Measurements from ENCODE around the gene GFRA3. TPM values are rescaled to one million over a fixed set of nuclear protein-coding genes. Genes with fewer than 3 reads are reported as not detected.

Gene GFRA3
- total RNA-seq, 1 experiment from 2014 or later, result not detected

GRCh38 chr5:138275379-138275782 lies 960 bp upstream of the GFRA3 start:
- no peak overlapping the region for H3K4me3 Mint-ChIP-seq (ENCODE audit: unreplicated experiment)
- ChIA-PET POLR2A (no interaction called here), CTCF (interaction anchor here (1.1 to 1.4 kb wide), 2 partner anchors 47 to 53 kb away, joined by 4 to 5 read pairs; no protein-coding TSS in a partner anchor)
- TF ChIP-seq CTCF (IDR thresholded peaks at IDR 0.05; ENCODE audit: unreplicated experiment), result no peak
- H3K27ac Mint-ChIP-seq (ENCODE audit: low read depth, unreplicated experiment), result no peak overlapping the region
- DNase-seq (ENCODE audit: unreplicated experiment), result no peak
- no peaks in the 10 kb centered on the region for H3K36me3 Mint-ChIP-seq (ENCODE audit: insufficient read depth, unreplicated experiment)
- H3K4me1 Mint-ChIP-seq (ENCODE audit: insufficient read depth, unreplicated experiment), result no peaks in the 10 kb centered on the region
- intact Hi-C loops (cut with micrococcal nuclease), result no loop called here
- H3K9me3 Mint-ChIP-seq (ENCODE audit: unreplicated experiment), result no peaks in the 10 kb centered on the region
- no peaks in the 10 kb centered on the region for H3K27me3 Mint-ChIP-seq (ENCODE audit: insufficient read depth, unreplicated experiment)
- no TSS peak for BruUV-seq (replicated peaks)

- ChIA-PET CTCF (no interaction called here), POLR2A (no interaction called here)
- H3K4me1 Mint-ChIP-seq (ENCODE audit: insufficient read depth, unreplicated experiment), result no peaks in the 10 kb centered on the region
- H3K9me3 Mint-ChIP-seq (ENCODE audit: unreplicated experiment), result no peaks in the 10 kb centered on the region
- intact Hi-C loops (cut with micrococcal nuclease), result no loop called here
- H3K36me3 Mint-ChIP-seq (ENCODE audit: insufficient read depth, unreplicated experiment), result no peaks in the 10 kb centered on the region
- DNase-seq (ENCODE audit: unreplicated experiment), result no peak
- no peak overlapping the region for H3K27ac Mint-ChIP-seq (ENCODE audit: low read depth, unreplicated experiment)
- BruUV-seq (replicated peaks), result no TSS peak
- H3K4me3 Mint-ChIP-seq (ENCODE audit: unreplicated experiment), result no peak overlapping the region
- no peaks in the 10 kb centered on the region for H3K27me3 Mint-ChIP-seq (ENCODE audit: insufficient read depth, unreplicated experiment)
- no peak for TF ChIP-seq CTCF (IDR thresholded peaks at IDR 0.05; ENCODE audit: unreplicated experiment)
Measured at GRCh38 chr5:138273834-138274188, 610 bp downstream of the GFRA3 start.

- H3K4me1 Mint-ChIP-seq (ENCODE audit: insufficient read depth, unreplicated experiment), result no peaks in the 10 kb centered on the region
- H3K27me3 Mint-ChIP-seq (ENCODE audit: insufficient read depth, unreplicated experiment), result no peaks in the 10 kb centered on the region
- DNase-seq (ENCODE audit: unreplicated experiment), result no peak
- H3K27ac Mint-ChIP-seq (ENCODE audit: low read depth, unreplicated experiment), result no peak overlapping the region
- intact Hi-C loops (cut with micrococcal nuclease), result no loop called here
- no peaks in the 10 kb centered on the region for H3K9me3 Mint-ChIP-seq (ENCODE audit: unreplicated experiment)
- no TSS peak for BruUV-seq (replicated peaks)
- ChIA-PET POLR2A (no interaction called here), CTCF (interaction anchor here (0.7 kb wide), 1 partner anchor 10 kb away, joined by 3 read pairs; no protein-coding TSS in a partner anchor)
- no peak for TF ChIP-seq CTCF (IDR thresholded peaks at IDR 0.05; ENCODE audit: unreplicated experiment)
- no peaks in the 10 kb centered on the region for H3K36me3 Mint-ChIP-seq (ENCODE audit: insufficient read depth, unreplicated experiment)
- no peak overlapping the region for H3K4me3 Mint-ChIP-seq (ENCODE audit: unreplicated experiment)
Measured at GRCh38 chr5:138272681-138273080, 1.7 kb downstream of the GFRA3 start.

GRCh38 chr5:138271281-138271680 lies 3.1 kb downstream of the GFRA3 start:
- CTCF ChIA-PET, result interaction anchor here (0.7 to 0.9 kb wide), 2 partner anchors 49 to 235 kb away, joined by 3 to 4 read pairs; no protein-coding TSS in a partner anchor
- H3K9me3 Mint-ChIP-seq (ENCODE audit: unreplicated experiment), result no peaks in the 10 kb centered on the region
- H3K4me3 Mint-ChIP-seq (ENCODE audit: unreplicated experiment), result no peak overlapping the region
- POLR2A ChIA-PET, result interaction anchor here (0.7 kb wide), 1 partner anchor 1057 kb away, joined by 4 read pairs; no protein-coding TSS in a partner anchor
- no peaks in the 10 kb centered on the region for H3K36me3 Mint-ChIP-seq (ENCODE audit: insufficient read depth, unreplicated experiment)
- BruUV-seq (replicated peaks), result no TSS peak
- no peak overlapping the region for H3K27ac Mint-ChIP-seq (ENCODE audit: low read depth, unreplicated experiment)
- H3K27me3 Mint-ChIP-seq (ENCODE audit: insufficient read depth, unreplicated experiment), result no peaks in the 10 kb centered on the region
- intact Hi-C loops (cut with micrococcal nuclease), result no loop called here
- no peak for TF ChIP-seq CTCF (IDR thresholded peaks at IDR 0.05; ENCODE audit: unreplicated experiment)
- no peaks in the 10 kb centered on the region for H3K4me1 Mint-ChIP-seq (ENCODE audit: insufficient read depth, unreplicated experiment)
- no peak for DNase-seq (ENCODE audit: unreplicated experiment)
